22Rv1 (cell line): ENCODE measurements around the gene SLC29A3.

ENCODE experiments used
- ZFX ChIP-seq: fragments of 450-650 bp; IDR thresholded peaks from 2 replicates; pipeline ENCODE4 v1.6.1; 2017; ENCODE audit warnings: antibody characterized with exemption, borderline replicate concordance
- TF ChIP-seq, protein P1 (sequence below): fragments of 450-650 bp; IDR thresholded peaks from 2 replicates; pipeline ENCODE4 v1.5.1; 2017; ENCODE audit warnings: mild to moderate bottlenecking

DNA sequence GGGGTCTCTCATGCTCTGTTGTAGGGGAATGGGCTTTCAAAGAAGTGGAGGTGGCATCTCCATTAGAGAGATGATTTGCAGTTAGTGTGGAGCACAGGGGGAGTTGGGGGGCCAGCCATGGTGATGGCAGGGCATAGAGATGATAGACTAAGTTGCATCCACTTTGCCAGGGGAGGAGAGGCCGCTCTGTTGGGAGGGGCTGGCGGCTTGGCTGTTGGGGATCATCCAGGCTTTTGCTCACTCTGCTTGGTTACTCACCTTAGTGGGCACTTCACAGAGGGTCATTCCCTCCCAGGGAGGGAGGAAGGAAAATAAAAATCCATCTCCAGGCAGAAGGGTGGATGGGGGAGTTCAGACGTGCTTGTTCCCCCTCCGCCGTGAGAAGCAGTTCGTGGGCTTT lies 46.3 kb downstream of the SLC29A3 start:
- TF ChIP-seq, protein P1, sequence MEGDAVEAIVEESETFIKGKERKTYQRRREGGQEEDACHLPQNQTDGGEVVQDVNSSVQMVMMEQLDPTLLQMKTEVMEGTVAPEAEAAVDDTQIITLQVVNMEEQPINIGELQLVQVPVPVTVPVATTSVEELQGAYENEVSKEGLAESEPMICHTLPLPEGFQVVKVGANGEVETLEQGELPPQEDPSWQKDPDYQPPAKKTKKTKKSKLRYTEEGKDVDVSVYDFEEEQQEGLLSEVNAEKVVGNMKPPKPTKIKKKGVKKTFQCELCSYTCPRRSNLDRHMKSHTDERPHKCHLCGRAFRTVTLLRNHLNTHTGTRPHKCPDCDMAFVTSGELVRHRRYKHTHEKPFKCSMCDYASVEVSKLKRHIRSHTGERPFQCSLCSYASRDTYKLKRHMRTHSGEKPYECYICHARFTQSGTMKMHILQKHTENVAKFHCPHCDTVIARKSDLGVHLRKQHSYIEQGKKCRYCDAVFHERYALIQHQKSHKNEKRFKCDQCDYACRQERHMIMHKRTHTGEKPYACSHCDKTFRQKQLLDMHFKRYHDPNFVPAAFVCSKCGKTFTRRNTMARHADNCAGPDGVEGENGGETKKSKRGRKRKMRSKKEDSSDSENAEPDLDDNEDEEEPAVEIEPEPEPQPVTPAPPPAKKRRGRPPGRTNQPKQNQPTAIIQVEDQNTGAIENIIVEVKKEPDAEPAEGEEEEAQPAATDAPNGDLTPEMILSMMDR, result no peak
- no peak for TF ChIP-seq ZFX
